HL-60/S4 treated with retinoic acid at 250 ng/mL for 4 days and 3 days (cell line): Measurements from ENCODE around the gene SNX1.

Source experiments
- in situ Hi-C: fragments of 300-500 bp; cut with MboI; formaldehyde crosslinking; loops from 2 replicates; pipeline ENCODE4 v1.7.0; 2022; ENCODE audit warnings: low sequenced_read_pairs

The SNX1 gene

GRCh38 chr15:64141798-64142512 lies 46.2 kb downstream of the SNX1 start:
- in situ Hi-C loops: no loop called here

- in situ Hi-C loops: no loop called here
Measured at GRCh38 chr15:64143276-64143675, 47.5 kb downstream of the SNX1 start.

- in situ Hi-C loops: no loop called here
Measured at GRCh38 chr15:64144192-64144564, 48.4 kb downstream of the SNX1 start.

GRCh38 chr15:64144565-64145281 lies 48.9 kb downstream of the SNX1 start:
- in situ Hi-C loops: no loop called here

GRCh38 chr15:64146041-64146440 lies 50.3 kb downstream of the SNX1 start:
- in situ Hi-C loops: no loop called here

GRCh38 chr15:64146520-64146884 lies 50.7 kb downstream of the SNX1 start:
- in situ Hi-C loops: no loop called here

- in situ Hi-C loops: no loop called here
Measured at GRCh38 chr15:64146885-64147681, 51.3 kb downstream of the SNX1 start.

- in situ Hi-C loops: no loop called here
Measured at GRCh38 chr15:64148168-64148567, 52.4 kb downstream of the SNX1 start.

GRCh38 chr15:64148581-64148980 lies 52.8 kb downstream of the SNX1 start:
- in situ Hi-C loops: no loop called here

GRCh38 chr15:64149424-64149823 lies 53.6 kb downstream of the SNX1 start:
- in situ Hi-C loops: no loop called here

GRCh38 chr15:64149893-64150578 lies 54.3 kb downstream of the SNX1 start:
- in situ Hi-C loops: no loop called here

GRCh38 chr15:64151727-64152506 lies 56.1 kb downstream of the SNX1 start, which contains the start of gene SNX22:
Gene SNX22, plus strand, starts transcription at chr15:64151731. Its CDS starts 45 bp downstream, at chr15:64151776.
- in situ Hi-C loops: no loop called here

GRCh38 chr15:64152507-64153387 lies 57.0 kb downstream of the SNX1 start:
- in situ Hi-C loops: no loop called here

- in situ Hi-C loops: no loop called here
Measured at GRCh38 chr15:64153480-64154367, 57.9 kb downstream of the SNX1 start.

GRCh38 chr15:64155802-64156651 lies 60.2 kb downstream of the SNX1 start:
- in situ Hi-C loops: no loop called here

- in situ Hi-C loops: no loop called here
Measured at GRCh38 chr15:64156652-64157331, 61.0 kb downstream of the SNX1 start.

- in situ Hi-C loops: no loop called here
Measured at GRCh38 chr15:64157599-64158125, 61.9 kb downstream of the SNX1 start.
